Caco-2 (cell line): Measurements from ENCODE around the gene G6PD. TPM values are rescaled to one million over a fixed set of nuclear protein-coding genes. Genes with fewer than 3 reads are reported as not detected.
A peak's percentile ranks its signal among the peaks of the same experiment; 100 is the strongest.

Source experiments
- BruUV-seq: library from RNA; stranded (reverse); fragments of 400-500 nt; replicated peaks from 2 replicates; lab custom pipeline; 2021; lab: Mats Ljungman, UMichigan
- CTCF ChIA-PET: fragments of 300-600 bp; sonication (Branson Sonifier 250); formaldehyde crosslinking; loops from one replicate; lab custom pipeline; 2022; ENCODE audit warnings: antibody characterized with exemption; lab: Charles Lee
- POLR2A ChIA-PET: fragments of 300-600 bp; sonication (Branson Sonifier 250); formaldehyde crosslinking; loops from one replicate; lab custom pipeline; 2022; ENCODE audit warnings: antibody characterized with exemption; lab: Charles Lee
- DNase-seq, 2 experiments: peaks; one replicate each; pipeline versions ENCODE4 v3.0.0 to v3.0.0-alpha.2; 2020 to 2022
- H3K27me3 ChIP-seq: replicated peaks from 2 replicates; pipeline ENCODE4 v1.6.0; 2011; ENCODE audit warnings: low read length; ENCODE audit not compliant: control insufficient read depth, insufficient read depth
- H3K36me3 ChIP-seq: 2 replicates; pipeline ENCODE4 v1.5.1; 2011; ENCODE audit warnings: low read length; ENCODE audit not compliant: control insufficient read depth, insufficient read depth
- H3K4me1 ChIP-seq: fragments of 250-450 bp; sonication (Bioruptor Pico); 2 replicates; pipeline ENCODE4 v1.5.1; 2020; ENCODE audit warnings: mild to moderate bottlenecking
- H3K4me3 ChIP-seq: 2 replicates; pipeline ENCODE4 v1.5.1; 2011; ENCODE audit warnings: low read depth, mild to moderate bottlenecking, control low read depth, low read length
- H3K9me3 ChIP-seq: fragments of 250-450 bp; sonication (Bioruptor Pico); 2 replicates; pipeline ENCODE4 v1.5.1; 2020; ENCODE audit warnings: mild to moderate bottlenecking, moderate library complexity
- H3K27ac Mint-ChIP-seq: one replicate; pipeline ENCODE4 v1.8.0; 2022; ENCODE audit warnings: mixed read lengths; ENCODE audit not compliant: unreplicated experiment
- H3K27me3 Mint-ChIP-seq: one replicate; pipeline ENCODE4 v1.8.0; 2022; ENCODE audit warnings: mixed read lengths; ENCODE audit not compliant: insufficient read depth, unreplicated experiment
- H3K36me3 Mint-ChIP-seq: one replicate; pipeline ENCODE4 v1.8.0; 2022; ENCODE audit warnings: mild to moderate bottlenecking, mixed read lengths; ENCODE audit not compliant: insufficient read depth, unreplicated experiment
- H3K4me1 Mint-ChIP-seq: one replicate; pipeline ENCODE4 v1.8.0; 2022; ENCODE audit warnings: low read depth, mixed read lengths; ENCODE audit not compliant: unreplicated experiment
- H3K4me3 Mint-ChIP-seq: one replicate; pipeline ENCODE4 v1.8.0; 2022; ENCODE audit warnings: mild to moderate bottlenecking, moderate library complexity, mixed read lengths; ENCODE audit not compliant: unreplicated experiment
- H3K9me3 Mint-ChIP-seq: one replicate; pipeline ENCODE4 v1.8.0; 2022; ENCODE audit warnings: mixed read lengths; ENCODE audit not compliant: unreplicated experiment
- CTCF ChIP-seq, 2 experiments: fragments of 200-600 bp in 1 of 2; IDR thresholded peaks; 1 replicate in 1 of 2; 2 replicates in 1 of 2; pipeline versions ENCODE4 v1.5.1 to v1.8.0; 2011 to 2022; ENCODE audit warnings: antibody characterized with exemption in 1 of 2, control low read depth in 1 of 2, inconsistent platforms in 1 of 2, low read depth in 1 of 2, low read length in 1 of 2, mild to moderate bottlenecking in 1 of 2, moderate library complexity in 1 of 2; ENCODE audit not compliant: insufficient read depth in 1 of 2, severe bottlenecking in 1 of 2, unreplicated experiment in 1 of 2
- intact Hi-C: fragments of 100-400 bp; cut with micrococcal nuclease; formaldehyde crosslinking; loops from one replicate; pipeline ENCODE4 v1.10.0; 2022; ENCODE audit not compliant: unreplicated experiment
- total RNA-seq: library from RNA; stranded (reverse); gene quantifications from 2 replicates; pipeline ENCODE4 v1.2.3, GENCODE V29; 2022

G6PD gene
- total RNA-seq, 1 experiment from 2014 or later = 103 TPM

DNA sequence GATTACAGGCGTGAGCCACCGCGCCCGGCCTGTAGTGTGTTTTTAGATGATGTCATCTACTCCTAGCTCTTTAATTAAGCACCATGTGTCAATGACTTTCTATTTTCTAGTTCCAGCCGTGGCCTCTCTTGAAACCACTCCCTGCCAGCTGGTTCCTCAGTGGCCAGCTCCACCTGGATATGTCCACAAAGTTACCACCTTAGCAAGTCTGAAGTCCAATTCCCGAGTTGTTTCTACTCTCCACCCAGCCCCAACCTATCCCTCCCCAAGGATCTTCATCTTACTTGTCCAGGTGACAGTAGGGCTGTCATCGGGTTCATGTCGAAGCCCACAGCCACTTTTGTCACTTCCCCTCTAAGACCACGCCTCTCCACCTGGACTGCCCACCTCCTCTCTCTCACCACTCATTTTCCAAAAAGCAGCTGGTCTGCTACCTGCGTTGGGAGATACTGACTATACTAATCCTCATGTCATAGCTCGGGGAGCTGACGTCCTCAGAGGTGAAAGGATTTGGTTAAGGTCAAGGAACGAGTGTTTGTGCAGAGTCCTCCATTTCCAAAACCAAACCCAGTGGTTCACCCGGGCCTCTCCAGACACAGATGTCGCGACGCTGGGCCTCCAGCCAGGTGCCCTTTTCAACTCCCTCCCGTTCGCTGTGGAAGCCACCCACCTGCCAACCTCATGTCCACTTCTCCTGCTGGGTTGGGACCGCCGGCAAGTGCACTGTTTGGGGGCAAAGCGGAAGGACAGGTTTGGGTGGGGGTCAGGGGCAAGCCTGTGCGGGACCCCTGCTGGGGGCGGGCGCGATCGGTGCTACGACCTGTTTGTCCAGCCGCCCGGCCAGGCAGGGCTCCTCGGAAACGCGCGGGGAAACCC, 31.3 kb downstream of the G6PD start:
- DNase-seq = no peak
- Mint-ChIP-seq H3K27me3 (no peaks in the 10 kb centered on the region), H3K4me1 (peaks cover 6% of the 10 kb centered on the region), H3K4me3 (peak overlapping the region; percentile 88), H3K27ac (peak overlapping the region; percentile 39), H3K36me3 (peaks cover 10% of the 10 kb centered on the region), H3K9me3 (no peaks in the 10 kb centered on the region)
- ChIA-PET CTCF (interaction anchor here (0.6 to 0.7 kb wide), 2 partner anchors 12 to 15 kb away, joined by 3 read pairs; no protein-coding TSS in a partner anchor), POLR2A (interaction anchor here (1.1 to 2.0 kb wide), 2 partner anchors 25 to 29 kb away, joined by 3 to 8 read pairs; partner anchors contain the start of genes SLC10A3 and UBL4A)
- Histone ChIP-seq H3K9me3 (no peaks in the 10 kb centered on the region), H3K4me3 (peak overlapping the region; percentile 79), H3K36me3 (no peaks in the 10 kb centered on the region), H3K27me3 (no peaks in the 10 kb centered on the region), H3K4me1 (peaks cover 10% of the 10 kb centered on the region)
- intact Hi-C loops = loop anchor here (5.0 kb wide), 1 partner anchor 38 kb away; the partner anchor contains the start of gene LAGE3
- no peak for TF ChIP-seq CTCF (IDR thresholded peaks at IDR 0.05; ENCODE audit: insufficient read depth in 1 of 2, low read depth in 1 of 2, low read length in 1 of 2, severe bottlenecking in 1 of 2, unreplicated experiment in 1 of 2)
- BruUV-seq = TSS peak; percentile 54

GRCh38 chrX:154513716-154514115, 32.9 kb downstream of the G6PD start:
- no TSS peak for BruUV-seq
- Histone ChIP-seq H3K36me3 (no peaks in the 10 kb centered on the region), H3K9me3 (no peaks in the 10 kb centered on the region), H3K4me1 (peaks cover 10% of the 10 kb centered on the region), H3K4me3 (no peak overlapping the region), H3K27me3 (no peaks in the 10 kb centered on the region)
- Mint-ChIP-seq H3K4me3 (no peak overlapping the region), H3K36me3 (peaks cover 10% of the 10 kb centered on the region), H3K9me3 (no peaks in the 10 kb centered on the region), H3K27ac (no peak overlapping the region), H3K4me1 (peaks cover 6% of the 10 kb centered on the region), H3K27me3 (no peaks in the 10 kb centered on the region)
- ChIA-PET CTCF (no interaction called here), POLR2A (no interaction called here)
- no peak for TF ChIP-seq CTCF (IDR thresholded peaks at IDR 0.05; ENCODE audit: insufficient read depth in 1 of 2, low read depth in 1 of 2, low read length in 1 of 2, severe bottlenecking in 1 of 2, unreplicated experiment in 1 of 2)
- intact Hi-C loops = no loop called here
- no peak for DNase-seq

DNA sequence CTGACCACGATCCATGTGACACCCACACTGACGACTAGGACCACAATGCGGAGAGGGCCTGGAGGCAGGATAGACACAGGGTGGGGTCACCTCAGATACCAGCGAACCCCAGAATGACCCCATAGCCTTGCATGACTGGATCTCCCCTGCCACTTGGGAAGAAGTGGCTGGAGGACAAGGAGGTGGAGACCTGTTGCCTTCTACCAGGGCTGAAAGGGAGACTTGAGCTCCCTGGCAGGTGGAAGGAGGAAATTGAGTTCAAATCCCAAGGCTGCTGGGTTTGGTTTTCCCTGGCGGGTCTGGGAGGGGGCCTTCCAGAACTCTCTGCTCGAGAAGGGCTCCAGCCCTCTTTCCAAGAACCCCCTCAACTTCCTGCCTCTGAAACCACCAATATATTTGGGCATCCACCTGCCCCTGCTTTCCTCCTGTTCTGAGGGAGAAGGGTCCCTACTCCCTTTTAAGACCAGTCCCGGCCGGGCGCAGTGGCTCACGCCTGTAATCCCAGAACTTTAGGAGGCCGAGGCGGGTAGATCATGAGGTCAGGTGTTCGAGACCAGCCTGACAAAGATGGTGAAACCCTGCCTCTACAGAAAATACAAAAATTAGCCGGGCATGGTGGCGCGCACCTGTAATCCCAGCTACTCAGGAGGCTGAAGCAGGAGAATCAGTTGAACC, 33.6 kb downstream of the G6PD start:
- Mint-ChIP-seq H3K4me1 (peaks cover 3% of the 10 kb centered on the region), H3K27me3 (no peaks in the 10 kb centered on the region), H3K4me3 (no peak overlapping the region), H3K27ac (no peak overlapping the region), H3K9me3 (no peaks in the 10 kb centered on the region), H3K36me3 (peaks cover 10% of the 10 kb centered on the region)
- Histone ChIP-seq H3K4me3 (no peak overlapping the region), H3K9me3 (no peaks in the 10 kb centered on the region), H3K27me3 (no peaks in the 10 kb centered on the region), H3K36me3 (no peaks in the 10 kb centered on the region), H3K4me1 (peaks cover 10% of the 10 kb centered on the region)
- BruUV-seq = no TSS peak
- TF ChIP-seq CTCF (IDR thresholded peaks at IDR 0.05; ENCODE audit: insufficient read depth in 1 of 2, low read depth in 1 of 2, low read length in 1 of 2, severe bottlenecking in 1 of 2, unreplicated experiment in 1 of 2) = no peak
- CTCF ChIA-PET = no interaction called here
- intact Hi-C loops = no loop called here
- POLR2A ChIA-PET = no interaction called here
- no peak for DNase-seq
